GM12872 (cell line): ENCODE results near the gene ANKRD53.

Source experiments
- TF ChIP-seq, protein P1 (sequence below): IDR thresholded peaks from 3 replicates; pipeline ENCODE4 v1.5.1; 2011; ENCODE audit warnings: low read depth, mild to moderate bottlenecking, low read length, moderate library complexity; ENCODE audit not compliant: insufficient read depth

The ANKRD53 gene

DNA sequence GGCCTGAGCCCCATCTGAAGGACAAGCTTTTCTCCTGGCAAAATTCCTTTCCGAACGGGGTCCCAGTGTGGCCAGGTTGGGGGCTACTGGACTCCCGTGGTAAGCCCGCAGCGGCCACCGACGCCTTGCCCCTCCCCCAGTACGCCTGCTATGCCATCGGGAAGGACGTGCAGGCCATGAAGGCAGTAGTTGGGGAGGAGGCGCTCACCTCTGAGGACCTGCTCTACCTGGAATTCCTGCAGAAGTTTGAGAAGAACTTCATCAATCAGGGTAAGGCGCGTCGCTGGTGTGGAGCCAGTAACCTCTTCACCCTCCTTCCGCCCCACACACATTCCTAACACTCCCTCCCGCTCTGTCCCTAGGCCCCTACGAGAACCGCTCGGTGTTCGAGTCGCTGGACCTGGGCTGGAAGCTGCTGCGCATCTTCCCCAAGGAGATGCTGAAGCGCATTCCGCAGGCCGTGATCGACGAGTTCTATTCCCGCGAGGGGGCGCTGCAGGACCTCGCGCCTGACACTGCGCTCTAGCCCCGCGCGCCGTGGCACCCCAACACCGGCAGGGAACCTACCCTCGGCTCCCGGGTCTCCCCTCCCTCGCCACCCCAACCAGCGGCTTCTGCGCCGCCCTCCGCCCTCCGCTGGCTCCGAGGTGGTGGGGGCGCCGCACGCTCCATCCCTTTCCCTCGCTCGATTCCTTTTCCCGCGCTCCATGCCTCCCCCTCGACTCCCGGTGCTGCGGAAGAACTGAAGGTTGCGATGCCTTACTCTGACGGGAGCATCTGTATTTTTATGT lies 13.6 kb upstream of the ANKRD53 start:
- TF ChIP-seq, protein P1, sequence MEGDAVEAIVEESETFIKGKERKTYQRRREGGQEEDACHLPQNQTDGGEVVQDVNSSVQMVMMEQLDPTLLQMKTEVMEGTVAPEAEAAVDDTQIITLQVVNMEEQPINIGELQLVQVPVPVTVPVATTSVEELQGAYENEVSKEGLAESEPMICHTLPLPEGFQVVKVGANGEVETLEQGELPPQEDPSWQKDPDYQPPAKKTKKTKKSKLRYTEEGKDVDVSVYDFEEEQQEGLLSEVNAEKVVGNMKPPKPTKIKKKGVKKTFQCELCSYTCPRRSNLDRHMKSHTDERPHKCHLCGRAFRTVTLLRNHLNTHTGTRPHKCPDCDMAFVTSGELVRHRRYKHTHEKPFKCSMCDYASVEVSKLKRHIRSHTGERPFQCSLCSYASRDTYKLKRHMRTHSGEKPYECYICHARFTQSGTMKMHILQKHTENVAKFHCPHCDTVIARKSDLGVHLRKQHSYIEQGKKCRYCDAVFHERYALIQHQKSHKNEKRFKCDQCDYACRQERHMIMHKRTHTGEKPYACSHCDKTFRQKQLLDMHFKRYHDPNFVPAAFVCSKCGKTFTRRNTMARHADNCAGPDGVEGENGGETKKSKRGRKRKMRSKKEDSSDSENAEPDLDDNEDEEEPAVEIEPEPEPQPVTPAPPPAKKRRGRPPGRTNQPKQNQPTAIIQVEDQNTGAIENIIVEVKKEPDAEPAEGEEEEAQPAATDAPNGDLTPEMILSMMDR = peak; percentile 84

- TF ChIP-seq, protein P1 = no peak
Observed at GRCh38 chr2:70965506-70965905, 12.9 kb upstream of the ANKRD53 start.

DNA sequence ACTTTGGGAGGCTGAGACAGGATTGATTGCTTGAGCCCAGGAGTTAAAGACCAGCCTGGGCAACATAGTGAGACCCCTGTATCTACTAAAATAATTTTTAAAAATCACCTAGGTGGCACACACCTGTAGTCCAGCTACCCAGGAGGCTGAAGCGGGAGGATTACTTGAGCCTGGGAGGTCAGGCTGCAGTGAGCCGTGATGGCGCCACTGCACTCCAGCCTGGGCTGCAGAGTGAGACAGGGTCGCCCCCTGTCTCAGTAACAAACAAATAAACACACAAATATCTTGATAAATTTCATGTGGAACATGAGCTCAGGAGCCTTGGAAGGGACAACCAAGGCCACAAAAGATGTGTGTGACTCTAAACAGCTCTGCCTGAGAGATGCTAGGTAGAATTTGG lies 11.7 kb upstream of the ANKRD53 start:
- TF ChIP-seq, protein P1 = no peak

- TF ChIP-seq, protein P1 = no peak
Observed at GRCh38 chr2:70967189-70967588, 11.2 kb upstream of the ANKRD53 start.

- TF ChIP-seq, protein P1 = no peak
Observed at GRCh38 chr2:70974592-70974991, 3.8 kb upstream of the ANKRD53 start.

DNA sequence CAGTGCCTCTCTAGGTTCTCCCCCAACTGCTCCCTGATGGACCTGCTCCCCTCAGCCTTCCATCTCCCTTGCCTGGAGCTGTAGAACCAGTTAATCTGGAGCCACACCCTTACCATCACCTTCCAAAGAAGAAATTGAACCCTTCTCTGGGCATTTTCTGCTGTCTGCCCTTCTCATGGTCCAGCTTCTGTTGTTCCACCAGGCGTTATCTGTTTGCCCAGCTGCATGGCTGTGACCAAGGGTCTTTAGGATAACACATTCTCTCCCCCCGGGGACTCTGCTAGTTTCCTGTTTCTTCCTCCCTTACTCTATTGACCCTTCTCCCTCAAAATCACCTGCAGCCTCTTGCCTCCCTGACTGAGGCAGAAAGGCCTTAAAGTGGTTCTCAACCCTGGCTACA lies 3.2 kb upstream of the ANKRD53 start:
- TF ChIP-seq, protein P1 = no peak

- TF ChIP-seq, protein P1 = no peak
Observed at GRCh38 chr2:70977605-70978205, 725 bp upstream of the ANKRD53 start.
